Measurements from ENCODE around the gene CACNA2D3. TPM values are rescaled to one million over a fixed set of nuclear protein-coding genes. Genes with fewer than 3 reads are reported as not detected.
A peak's percentile ranks its signal among the peaks of the same experiment; 100 is the strongest.
"Not testable (repeated sequence)": the region's sequence is repeated elsewhere in the genome, so short reads cannot be mapped to it uniquely, and the experiment has no call there.

The CACNA2D3 gene
- total and polyA plus RNA-seq, 2 experiments from 2014 or later, result 1.1 to 2.5 TPM

- H3K79me2 ChIP-seq, result no peaks in the 10 kb centered on the region
- 93% methylated on average over 43 of the region's 43 CpGs for WGBS (ENCODE audit: low lambda C conversion rate, missing lambda C conversion rate)
- H3K9me2 ChIP-seq (replicated peaks; ENCODE audit: insufficient read depth), result no peaks in the 10 kb centered on the region
- no peak overlapping the region for H2AFZ ChIP-seq
- H4K20me1 ChIP-seq (ENCODE audit: insufficient read depth, poor library complexity, severe bottlenecking), result no peaks in the 10 kb centered on the region
- TF ChIP-seq EZH2 (IDR thresholded peaks at IDR 0.05; ENCODE audit: borderline replicate concordance), result no peak
- TF ChIP-seq, protein P1, sequence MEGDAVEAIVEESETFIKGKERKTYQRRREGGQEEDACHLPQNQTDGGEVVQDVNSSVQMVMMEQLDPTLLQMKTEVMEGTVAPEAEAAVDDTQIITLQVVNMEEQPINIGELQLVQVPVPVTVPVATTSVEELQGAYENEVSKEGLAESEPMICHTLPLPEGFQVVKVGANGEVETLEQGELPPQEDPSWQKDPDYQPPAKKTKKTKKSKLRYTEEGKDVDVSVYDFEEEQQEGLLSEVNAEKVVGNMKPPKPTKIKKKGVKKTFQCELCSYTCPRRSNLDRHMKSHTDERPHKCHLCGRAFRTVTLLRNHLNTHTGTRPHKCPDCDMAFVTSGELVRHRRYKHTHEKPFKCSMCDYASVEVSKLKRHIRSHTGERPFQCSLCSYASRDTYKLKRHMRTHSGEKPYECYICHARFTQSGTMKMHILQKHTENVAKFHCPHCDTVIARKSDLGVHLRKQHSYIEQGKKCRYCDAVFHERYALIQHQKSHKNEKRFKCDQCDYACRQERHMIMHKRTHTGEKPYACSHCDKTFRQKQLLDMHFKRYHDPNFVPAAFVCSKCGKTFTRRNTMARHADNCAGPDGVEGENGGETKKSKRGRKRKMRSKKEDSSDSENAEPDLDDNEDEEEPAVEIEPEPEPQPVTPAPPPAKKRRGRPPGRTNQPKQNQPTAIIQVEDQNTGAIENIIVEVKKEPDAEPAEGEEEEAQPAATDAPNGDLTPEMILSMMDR (IDR thresholded peaks at IDR 0.05; ENCODE audit: poor library complexity), result no peak
- H3K4me2 ChIP-seq, result no peak overlapping the region
- H3K27me3 ChIP-seq, result no peaks in the 10 kb centered on the region
- H3K36me3 ChIP-seq (replicated peaks; ENCODE audit: insufficient read depth, low read depth), result no peaks in the 10 kb centered on the region
- no peaks in the 10 kb centered on the region for H3K9me3 ChIP-seq (ENCODE audit: low read depth)
- no peaks in the 10 kb centered on the region for H3K4me1 ChIP-seq (ENCODE audit: insufficient read depth)
- no peak for DNase-seq (ENCODE audit: low spot score)
- H3K4me3 ChIP-seq, result no peak overlapping the region
- H3K27ac ChIP-seq, result no peak overlapping the region
Observed at GRCh38 chr3:54625805-54626787, 503.7 kb downstream of the CACNA2D3 start.

- Histone ChIP-seq H3K27ac (no peak overlapping the region), H2AFZ (no peak overlapping the region), H3K9me2 (replicated peaks; ENCODE audit: insufficient read depth) (no peaks in the 10 kb centered on the region), H3K4me2 (no peak overlapping the region), H3K79me2 (no peaks in the 10 kb centered on the region), H3K4me1 (ENCODE audit: insufficient read depth) (no peaks in the 10 kb centered on the region), H3K27me3 (peaks cover 5% of the 10 kb centered on the region), H3K4me3 (no peak overlapping the region), H3K36me3 (replicated peaks; ENCODE audit: insufficient read depth, low read depth) (no peaks in the 10 kb centered on the region), H4K20me1 (ENCODE audit: insufficient read depth, poor library complexity, severe bottlenecking) (no peaks in the 10 kb centered on the region), H3K9me3 (ENCODE audit: low read depth) (no peaks in the 10 kb centered on the region)
- TF ChIP-seq EZH2phosphoT487 (IDR thresholded peaks at IDR 0.05; ENCODE audit: low read depth, severe bottlenecking, unreplicated experiment), result no peak
- TF ChIP-seq, protein P1 (IDR thresholded peaks at IDR 0.05; ENCODE audit: poor library complexity), result no peak
- peak; percentile 13 for DNase-seq (ENCODE audit: low spot score)
- 93% methylated on average over 3 of the region's 3 CpGs for WGBS (ENCODE audit: low lambda C conversion rate, missing lambda C conversion rate)
Observed at GRCh38 chr3:54628888-54629441, 506.6 kb downstream of the CACNA2D3 start.

DNA sequence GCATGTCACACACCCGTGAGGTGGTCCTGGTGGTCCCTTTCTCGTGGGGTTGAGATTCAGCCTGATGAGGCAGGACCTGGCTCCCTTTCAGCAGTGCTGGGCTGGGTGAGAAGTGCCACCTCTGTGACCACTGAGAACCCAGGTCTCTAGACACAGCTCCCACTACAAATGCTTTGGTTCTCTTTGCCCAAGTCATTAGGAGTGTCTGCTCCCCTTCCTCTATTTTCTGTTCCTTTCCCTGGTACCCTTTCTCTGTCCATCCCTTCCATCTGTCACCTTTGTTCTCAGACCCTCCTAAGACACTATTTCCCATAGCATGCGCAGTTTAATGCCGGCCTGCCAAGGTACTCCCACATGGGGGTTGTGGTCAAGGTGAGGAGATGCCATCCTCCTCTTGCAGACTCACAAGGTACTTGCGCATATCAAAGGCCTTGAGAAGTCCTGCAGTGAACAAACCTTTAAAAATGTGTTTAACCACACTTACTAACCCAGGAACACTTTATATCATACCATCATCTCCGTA is 507.8 kb downstream of the CACNA2D3 start:
- no peaks in the 10 kb centered on the region for H3K36me3 ChIP-seq (replicated peaks; ENCODE audit: insufficient read depth, low read depth)
- no peaks in the 10 kb centered on the region for H3K9me2 ChIP-seq (replicated peaks; ENCODE audit: insufficient read depth)
- H3K27me3 ChIP-seq, result peaks cover 5% of the 10 kb centered on the region
- no peaks in the 10 kb centered on the region for H4K20me1 ChIP-seq (ENCODE audit: insufficient read depth, poor library complexity, severe bottlenecking)
- H3K4me2 ChIP-seq, result no peak overlapping the region
- no peak overlapping the region for H3K27ac ChIP-seq
- TF ChIP-seq EZH2phosphoT487 (IDR thresholded peaks at IDR 0.05; ENCODE audit: low read depth, severe bottlenecking, unreplicated experiment), result no peak
- WGBS (ENCODE audit: low lambda C conversion rate, missing lambda C conversion rate), result 73% methylated on average over 6 of the region's 6 CpGs
- no peaks in the 10 kb centered on the region for H3K4me1 ChIP-seq (ENCODE audit: insufficient read depth)
- no peaks in the 10 kb centered on the region for H3K9me3 ChIP-seq (ENCODE audit: low read depth)
- no peak overlapping the region for H3K4me3 ChIP-seq
- no peak for DNase-seq (ENCODE audit: low spot score)
- no peaks in the 10 kb centered on the region for H3K79me2 ChIP-seq
- no peak overlapping the region for H2AFZ ChIP-seq

DNA sequence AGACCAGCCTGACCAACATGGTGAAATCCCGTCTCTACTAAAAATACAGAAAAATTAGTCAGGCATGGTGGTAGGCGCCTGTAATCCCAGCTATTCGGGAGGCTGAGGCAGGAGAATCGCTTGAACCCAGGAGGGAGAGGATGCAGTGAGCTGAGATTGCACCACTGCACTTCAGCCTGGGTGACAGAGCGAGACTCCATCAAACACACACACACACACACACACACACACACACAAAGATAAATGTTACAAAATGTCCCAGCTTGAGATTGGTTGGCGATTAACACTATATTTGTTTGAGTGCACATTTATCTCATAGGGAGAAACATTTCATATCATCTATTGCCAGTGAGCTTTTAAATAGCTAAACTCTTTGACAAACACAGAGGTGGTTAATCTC is 508.6 kb downstream of the CACNA2D3 start:
- H3K4me2 ChIP-seq; H3K27ac ChIP-seq; H2AFZ ChIP-seq; DNase-seq (ENCODE audit: low spot score); H4K20me1 ChIP-seq (ENCODE audit: insufficient read depth, poor library complexity, severe bottlenecking); H3K27me3 ChIP-seq; H3K36me3 ChIP-seq (replicated peaks; ENCODE audit: insufficient read depth, low read depth); H3K4me3 ChIP-seq; H3K9me3 ChIP-seq (ENCODE audit: low read depth); H3K9me2 ChIP-seq (replicated peaks; ENCODE audit: insufficient read depth); H3K4me1 ChIP-seq (ENCODE audit: insufficient read depth); H3K79me2 ChIP-seq: not testable (repeated sequence)
- 94% methylated on average over 6 of the region's 6 CpGs for WGBS (ENCODE audit: low lambda C conversion rate, missing lambda C conversion rate)

Measured in hepatocyte (in vitro differentiated cells).